ENCODE results near the gene MROH7.
"Not testable (repeated sequence)": the region's sequence is repeated elsewhere in the genome, so short reads cannot be mapped to it uniquely, and the experiment has no call there.

MROH7 gene

DNA sequence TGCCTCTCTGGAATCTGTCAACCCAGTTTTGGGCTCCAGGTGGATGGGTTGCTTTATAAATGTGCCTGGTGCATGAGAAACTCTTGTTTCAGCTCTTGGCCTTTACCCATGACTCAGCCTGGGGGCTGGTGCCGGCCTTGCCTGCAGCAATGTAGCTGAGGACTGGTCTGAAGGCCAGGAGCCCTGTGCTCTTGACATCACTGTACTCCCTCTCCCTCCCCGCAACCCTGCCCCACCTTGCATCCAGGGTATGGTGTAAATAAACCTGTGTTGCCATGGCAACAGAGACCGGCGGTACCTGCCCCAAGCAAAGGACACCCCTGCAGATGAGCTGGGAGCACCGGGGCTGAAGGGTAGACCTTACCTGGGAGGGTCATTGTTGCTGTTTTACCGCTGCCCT lies 31.5 kb upstream of the MROH7 start:
- no peak for DNase-seq (ENCODE audit: low read depth in 2 of 2)

GRCh38 chr1:54610601-54611580 lies 30.7 kb upstream of the MROH7 start:
- DNase-seq (ENCODE audit: low read depth in 2 of 2) = no peak

GRCh38 chr1:54611621-54612020 lies 30.0 kb upstream of the MROH7 start:
- DNase-seq (ENCODE audit: low read depth in 2 of 2) = no peak

- no peak for DNase-seq (ENCODE audit: low read depth in 2 of 2)
Measured at GRCh38 chr1:54614024-54614423, 27.6 kb upstream of the MROH7 start.

GRCh38 chr1:54614563-54614962 lies 27.0 kb upstream of the MROH7 start:
- DNase-seq (ENCODE audit: low read depth in 2 of 2) = no peak

- DNase-seq (ENCODE audit: low read depth in 2 of 2) = no peak
Measured at GRCh38 chr1:54615531-54616279, 25.9 kb upstream of the MROH7 start.

- DNase-seq (ENCODE audit: low read depth in 2 of 2) = no peak
Measured at GRCh38 chr1:54619749-54620148, 21.8 kb upstream of the MROH7 start.

DNA sequence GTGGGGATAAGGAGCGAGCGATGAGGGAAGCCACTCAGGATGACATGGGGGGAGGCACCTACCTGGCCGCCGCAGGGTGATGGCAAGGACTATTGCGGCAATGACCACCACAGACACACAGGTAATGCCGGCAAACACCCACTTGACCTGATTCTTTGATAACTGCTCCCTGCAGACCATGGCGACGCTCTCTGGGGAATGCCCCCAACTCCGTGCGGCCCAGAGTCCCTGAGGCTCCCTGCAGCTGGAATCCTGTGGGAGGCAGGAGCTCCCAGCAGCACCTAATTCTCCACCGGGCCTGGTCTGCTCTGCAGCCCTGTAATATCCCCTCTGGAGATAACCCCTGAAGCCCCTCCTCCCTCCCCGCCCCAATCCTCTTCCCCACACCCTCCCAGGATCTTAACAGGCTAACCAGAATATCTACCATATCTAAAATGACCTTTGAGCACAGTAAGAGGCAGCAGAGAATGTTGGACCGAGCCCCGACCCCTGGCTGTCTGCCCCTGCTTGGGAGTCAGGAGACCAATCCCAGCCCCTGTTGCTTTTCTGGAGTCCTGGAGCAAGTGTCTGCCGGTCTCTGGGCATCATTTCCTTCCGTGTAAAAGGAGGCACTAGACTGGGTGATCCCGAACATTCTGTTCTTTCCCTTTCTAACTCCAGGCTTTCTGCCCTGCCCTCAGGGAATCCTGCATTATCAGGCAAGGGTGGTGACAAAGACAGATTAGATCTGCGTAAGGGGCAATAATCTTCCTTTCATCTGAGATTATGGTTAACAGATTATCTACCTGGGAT lies 18.2 kb upstream of the MROH7 start, which contains the start of gene FAM151A:
Gene FAM151A (minus strand): TSS at position 310 of the 792 bp plus-strand sequence. CDS start 130 bp downstream, at position 180.
- DNase-seq (ENCODE audit: low read depth in 2 of 2) = no peak

DNA sequence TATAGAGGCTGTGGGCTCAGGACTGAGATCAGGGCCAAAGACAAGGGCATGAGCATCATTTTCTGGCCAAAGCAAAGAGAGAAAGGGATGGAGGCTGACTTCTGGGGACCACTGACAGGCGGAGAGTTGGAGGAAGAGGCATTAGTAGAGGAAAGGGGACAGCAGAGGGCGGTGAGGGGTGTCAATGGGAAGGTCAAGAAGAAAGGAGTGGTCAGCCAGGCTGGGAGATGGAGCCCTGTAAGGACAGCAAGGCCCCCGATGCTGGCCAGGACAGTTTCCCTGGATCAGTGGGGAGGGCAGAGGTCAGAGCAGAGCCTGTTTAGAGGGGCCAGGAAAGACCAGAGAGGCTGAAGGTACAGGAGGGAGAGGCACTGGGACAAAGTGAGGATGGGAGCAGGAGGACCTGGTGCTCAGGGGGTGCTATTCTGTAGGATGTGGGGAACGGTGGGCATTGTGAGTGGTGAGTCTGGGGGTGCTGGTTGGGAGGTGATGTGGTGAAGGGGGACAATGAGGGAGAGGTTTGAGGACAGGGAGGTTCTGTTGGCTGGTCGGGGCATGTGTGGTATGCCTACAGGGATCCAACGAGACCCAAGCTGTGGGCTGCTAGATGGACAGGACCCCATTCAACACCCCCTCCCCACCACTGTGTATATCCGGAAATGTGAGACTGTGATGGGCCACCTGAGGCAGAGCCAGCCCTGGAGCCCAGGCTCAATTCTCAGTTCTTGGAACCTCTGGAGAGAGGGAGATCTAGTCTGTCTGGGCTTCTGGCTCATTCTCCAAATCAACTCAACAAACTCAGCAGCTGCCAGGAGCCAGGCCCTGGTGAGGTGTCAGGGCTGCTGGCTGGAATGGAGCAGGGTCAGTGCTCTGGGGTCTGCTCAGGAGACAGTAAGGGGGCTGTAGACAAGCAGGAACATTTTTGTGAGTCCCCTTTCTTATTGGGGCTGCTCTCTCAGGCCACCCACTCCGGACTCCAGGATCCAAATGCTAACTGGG lies 16.8 kb upstream of the MROH7 start:
- no peak for DNase-seq (ENCODE audit: low read depth in 2 of 2)

GRCh38 chr1:54627196-54627595 lies 14.4 kb upstream of the MROH7 start:
- no peak for DNase-seq (ENCODE audit: low read depth in 2 of 2)

DNA sequence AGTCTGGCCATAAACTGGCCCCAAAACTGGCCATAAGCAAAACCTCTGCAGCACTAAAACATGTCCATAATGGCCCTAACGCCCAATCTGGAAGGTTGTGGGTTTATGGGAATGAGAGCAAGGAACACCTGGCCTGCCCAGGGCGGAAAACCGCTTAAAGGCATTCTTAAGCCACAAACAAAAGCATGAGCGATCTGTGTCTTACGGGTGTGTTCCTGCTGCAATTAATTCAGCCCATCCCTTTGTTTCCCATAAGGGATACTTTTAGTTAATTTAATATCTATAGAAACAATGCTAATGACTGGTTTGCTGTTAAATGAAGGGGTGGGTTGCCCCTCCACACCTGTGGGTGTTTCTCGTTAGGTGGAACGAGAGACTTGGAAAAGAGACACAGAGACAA lies 5.8 kb upstream of the MROH7 start:
- not testable (repeated sequence) for DNase-seq (ENCODE audit: low read depth in 2 of 2)

DNA sequence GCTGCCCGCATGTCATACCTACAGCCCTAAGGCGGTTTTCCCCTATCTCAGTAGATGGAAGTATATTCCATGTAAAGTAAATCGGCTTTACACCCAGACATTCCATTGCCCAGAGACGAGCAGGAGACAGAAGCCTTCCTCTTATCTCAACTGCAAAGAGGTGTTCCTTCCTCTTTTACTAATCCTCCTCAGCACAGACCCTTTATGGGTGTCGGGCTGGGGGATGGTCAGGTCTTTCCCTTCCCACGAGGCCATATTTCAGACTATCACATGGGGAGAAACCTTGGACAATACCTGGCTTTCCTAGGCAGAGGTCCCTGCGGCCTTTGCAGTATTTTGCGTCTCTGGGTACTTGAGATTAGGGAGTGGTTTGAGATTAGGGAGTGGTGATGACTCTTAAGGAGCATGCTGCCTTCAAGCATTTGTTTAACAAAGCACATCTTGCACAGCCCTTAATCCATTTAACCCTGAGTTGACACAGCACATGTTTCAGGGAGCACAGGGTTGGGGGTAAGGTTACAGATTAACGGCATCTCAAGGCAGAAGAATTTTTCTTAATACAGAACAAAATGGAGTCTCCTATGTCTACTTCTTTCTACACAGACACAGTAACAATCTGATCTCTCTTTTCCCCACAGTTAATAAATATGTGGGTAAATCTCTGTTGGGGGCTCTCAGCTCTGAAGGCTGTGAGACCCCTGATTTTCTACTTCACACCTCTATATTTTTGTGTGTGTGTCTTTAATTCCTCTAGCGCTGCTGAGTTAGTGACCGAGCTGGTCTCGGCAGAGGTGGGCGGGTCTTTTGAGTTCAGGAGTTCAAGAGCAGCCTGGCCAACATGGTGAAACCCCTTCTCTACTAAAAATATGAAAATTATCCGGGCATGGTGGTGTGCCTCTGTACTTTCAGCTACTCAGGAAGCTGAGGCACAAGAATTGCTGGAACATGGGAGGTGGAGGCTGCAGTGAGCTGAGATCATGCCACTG lies 4.8 kb upstream of the MROH7 start:
- DNase-seq (ENCODE audit: low read depth in 2 of 2) = not testable (repeated sequence)

DNA sequence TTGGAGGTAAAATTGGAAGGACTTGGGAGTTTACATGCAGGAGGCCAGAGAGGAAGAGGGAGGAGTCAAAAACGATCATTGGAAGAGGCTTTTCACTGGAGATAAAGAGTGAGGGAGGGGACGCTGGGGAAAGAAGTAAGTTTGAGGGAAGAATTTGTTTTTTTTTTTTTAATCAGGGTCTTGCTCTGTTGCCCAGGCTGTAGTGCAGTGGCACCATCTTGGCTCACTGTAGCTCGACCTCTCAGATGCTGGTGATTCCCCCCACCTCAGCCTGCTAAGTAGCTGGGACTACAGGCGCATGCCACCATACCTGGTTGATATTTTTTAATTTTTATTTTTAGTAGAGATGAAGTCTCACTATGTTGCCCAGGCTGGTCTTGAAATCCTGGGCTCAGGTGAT lies 1.2 kb upstream of the MROH7 start:
- no peak for DNase-seq (ENCODE audit: low read depth in 2 of 2)

- no peak for DNase-seq (ENCODE audit: low read depth in 2 of 2)
Measured at GRCh38 chr1:54643736-54644135, 2.1 kb downstream of the MROH7 start.

DNA sequence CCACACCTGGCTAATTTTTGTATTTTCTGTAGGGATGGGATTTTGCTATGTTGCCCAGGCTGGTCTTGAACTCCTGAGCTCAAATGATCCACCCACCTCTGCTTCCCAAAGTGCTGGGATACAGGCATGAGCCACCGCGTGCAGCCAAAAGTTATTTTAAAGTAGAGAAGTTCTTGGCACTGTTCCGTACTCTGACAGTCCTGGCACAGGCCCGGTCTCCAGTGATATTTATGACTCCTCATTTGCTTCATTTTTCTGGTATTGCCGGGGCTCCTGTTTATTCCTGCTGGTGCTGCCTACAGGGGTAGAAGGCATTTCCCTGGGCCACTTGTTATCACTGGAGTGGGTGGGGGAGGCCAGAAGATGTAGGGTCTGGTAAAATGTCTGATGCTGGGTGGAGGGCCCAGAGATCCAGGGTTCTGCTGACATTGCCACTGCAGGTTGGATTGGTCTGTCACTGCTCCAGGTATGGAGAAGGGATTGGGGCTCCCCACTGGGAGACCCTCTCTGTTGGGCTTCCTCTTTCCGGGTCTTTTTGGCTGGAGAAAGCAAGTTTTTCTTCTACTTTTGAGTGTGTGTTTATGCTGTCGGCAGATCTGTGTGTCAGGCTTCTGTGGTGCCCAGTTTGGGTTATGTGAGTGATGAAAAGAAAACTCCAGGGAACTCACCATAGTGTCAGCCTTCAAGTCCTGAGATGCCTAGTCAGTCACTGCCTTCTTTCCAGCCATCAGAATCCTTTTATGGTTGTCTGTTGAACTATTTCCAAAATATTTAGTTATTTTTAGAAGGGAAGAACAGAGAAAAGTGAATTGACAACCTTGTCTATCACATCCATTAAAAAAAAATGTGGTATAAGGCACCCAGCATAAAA lies 4.5 kb downstream of the MROH7 start:
- no peak for DNase-seq (ENCODE audit: low read depth in 2 of 2)

GRCh38 chr1:54649130-54649898 lies 7.7 kb downstream of the MROH7 start:
- DNase-seq (ENCODE audit: low read depth in 2 of 2) = no peak

DNA sequence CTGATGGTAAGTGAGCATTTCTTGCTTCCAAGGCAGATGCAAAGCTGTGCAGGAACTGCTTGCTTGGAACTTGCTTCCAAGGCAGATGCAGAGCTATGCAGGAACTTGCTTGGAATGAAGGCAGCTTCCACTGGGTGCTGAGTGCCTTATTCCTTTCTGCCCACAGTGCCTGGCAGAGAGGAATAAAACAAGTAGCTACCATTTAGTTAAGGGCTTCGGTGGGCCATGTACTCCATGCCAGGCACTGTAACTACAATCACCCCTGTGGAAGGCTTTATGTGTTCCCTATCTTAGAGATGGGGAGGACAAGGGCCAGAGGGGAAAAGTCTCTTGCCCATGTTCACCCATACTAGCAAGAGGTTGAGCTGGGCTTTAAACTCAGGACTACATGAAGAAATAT lies 8.3 kb downstream of the MROH7 start:
- DNase-seq (ENCODE audit: low read depth in 2 of 2) = no peak

GRCh38 chr1:54650417-54650816 lies 8.8 kb downstream of the MROH7 start:
- DNase-seq (ENCODE audit: low read depth in 2 of 2) = no peak

All from stimulated activated CD4-positive, alpha-beta T cell treated with anti-CD3 and anti-CD28 coated beads, Interleukin-1b, Interleukin-23, amount 100 ng/mL, for 1 hour (primary cell).